H9 (cell line): ENCODE results near the gene PLB1. TPM values are rescaled to one million over a fixed set of nuclear protein-coding genes. Genes with fewer than 3 reads are reported as not detected.

Source experiments
- DNase-seq: peaks from one replicate; pipeline ENCODE4 v3.0.0-alpha.2; 2017
- H2AFZ ChIP-seq: one replicate; pipeline ENCODE4 v1.6.1; 2013; ENCODE audit warnings: mild to moderate bottlenecking, low read length, control low read depth, moderate library complexity
- H2AK5ac ChIP-seq: 2 replicates; pipeline ENCODE4 v1.6.1; 2013; ENCODE audit warnings: low read length, control low read depth, mixed read lengths; ENCODE audit not compliant: insufficient read length
- H2BK120ac ChIP-seq: one replicate; pipeline ENCODE4 v1.6.1; 2013; ENCODE audit warnings: low read depth, mild to moderate bottlenecking, low read length, control low read depth, inconsistent platforms; ENCODE audit not compliant: poor library complexity, severe bottlenecking
- H2BK12ac ChIP-seq: 2 replicates; pipeline ENCODE4 v1.6.1; 2013; ENCODE audit warnings: low read length, control low read depth, mixed read lengths, low read depth; ENCODE audit not compliant: insufficient read length
- H2BK15ac ChIP-seq: 2 replicates; pipeline ENCODE4 v1.6.1; 2013; ENCODE audit warnings: low read depth, low read length, control low read depth
- H2BK20ac ChIP-seq: one replicate; pipeline ENCODE4 v1.6.1; 2013; ENCODE audit warnings: low read depth, mild to moderate bottlenecking, low read length, control low read depth, inconsistent platforms; ENCODE audit not compliant: poor library complexity, severe bottlenecking
- H2BK5ac ChIP-seq: 2 replicates; pipeline ENCODE4 v1.6.1; 2013; ENCODE audit warnings: low read length, control low read depth, mixed read lengths; ENCODE audit not compliant: insufficient read length
- H3K14ac ChIP-seq: 2 replicates; pipeline ENCODE4 v1.6.1; 2013; ENCODE audit warnings: low read length, control low read depth; ENCODE audit not compliant: insufficient read depth
- H3K18ac ChIP-seq: 2 replicates; pipeline ENCODE4 v1.6.1; 2013; ENCODE audit warnings: low read depth, mild to moderate bottlenecking, mixed read lengths, low read length, control low read depth; ENCODE audit not compliant: insufficient read length
- H3K23ac ChIP-seq: 2 replicates; pipeline ENCODE4 v1.6.1; 2013; ENCODE audit warnings: low read length, control low read depth, mixed read lengths, low read depth; ENCODE audit not compliant: insufficient read length
- H3K23me2 ChIP-seq: 2 replicates; pipeline ENCODE4 v1.6.1; 2013; ENCODE audit warnings: low read depth, mild to moderate bottlenecking, mixed read lengths, low read length, control low read depth; ENCODE audit not compliant: insufficient read length, poor library complexity, severe bottlenecking
- H3K27ac ChIP-seq: 2 replicates; pipeline ENCODE4 v1.5.1; 2013; ENCODE audit warnings: low read length, control low read depth, mixed read lengths, low read depth; ENCODE audit not compliant: insufficient read length
- H3K27me3 ChIP-seq: 2 replicates; pipeline ENCODE4 v1.6.1; 2013; ENCODE audit warnings: low read length, control low read depth, inconsistent platforms; ENCODE audit not compliant: insufficient read depth
- H3K4ac ChIP-seq: 2 replicates; pipeline ENCODE4 v1.6.1; 2013; ENCODE audit warnings: low read depth, mild to moderate bottlenecking, control low read depth, inconsistent platforms, low read length, moderate library complexity
- H3K4me1 ChIP-seq: 2 replicates; pipeline ENCODE4 v1.6.1; 2013; ENCODE audit warnings: low read length, control low read depth, inconsistent platforms; ENCODE audit not compliant: insufficient read depth
- H3K4me2 ChIP-seq: 2 replicates; pipeline ENCODE4 v1.6.1; 2013; ENCODE audit warnings: low read length, control low read depth, mixed read lengths; ENCODE audit not compliant: insufficient read length, insufficient read depth
- H3K56ac ChIP-seq: 2 replicates; pipeline ENCODE4 v1.6.1; 2013; ENCODE audit warnings: low read depth, mild to moderate bottlenecking, mixed read lengths, low read length, control low read depth; ENCODE audit not compliant: insufficient read length
- H3K79me1 ChIP-seq: 2 replicates; pipeline ENCODE4 v1.6.1; 2013; ENCODE audit warnings: low read depth, mild to moderate bottlenecking, moderate library complexity, low read length, control low read depth, inconsistent platforms; ENCODE audit not compliant: insufficient read depth, poor library complexity, severe bottlenecking
- H3K79me2 ChIP-seq: 2 replicates; pipeline ENCODE4 v1.6.1; 2013; ENCODE audit warnings: low read length, control low read depth, inconsistent platforms; ENCODE audit not compliant: insufficient read depth
- H3K9ac ChIP-seq: 2 replicates; pipeline ENCODE4 v1.6.1; 2013; ENCODE audit warnings: low read length, control low read depth, mixed read lengths; ENCODE audit not compliant: insufficient read length; ENCODE audit errors: extremely low read depth
- H3K9me3 ChIP-seq: one replicate; pipeline ENCODE4 v1.6.1; 2013; ENCODE audit warnings: low read depth, low read length, inconsistent platforms; ENCODE audit not compliant: control insufficient read depth
- H3T11ph ChIP-seq: one replicate; pipeline ENCODE4 v1.6.1; 2013; ENCODE audit warnings: mild to moderate bottlenecking, low read length, control low read depth, inconsistent platforms
- H4K20me1 ChIP-seq: one replicate; pipeline ENCODE4 v1.6.1; 2013; ENCODE audit not compliant: control insufficient read depth, insufficient read length, insufficient read depth
- H4K5ac ChIP-seq: 2 replicates; pipeline ENCODE4 v1.6.1; 2013; ENCODE audit warnings: low read depth, mild to moderate bottlenecking, mixed read lengths, low read length, control low read depth; ENCODE audit not compliant: insufficient read length
- H4K8ac ChIP-seq: replicated peaks from 2 replicates; pipeline ENCODE4 v1.6.1; 2013; ENCODE audit warnings: low read length, control low read depth, mixed read lengths, low read depth; ENCODE audit not compliant: insufficient read length
- H4K91ac ChIP-seq: 2 replicates; pipeline ENCODE4 v1.6.1; 2013; ENCODE audit warnings: low read depth, mild to moderate bottlenecking, moderate library complexity, mixed read lengths, low read length, control low read depth; ENCODE audit not compliant: insufficient read length
- H3K27ac Mint-ChIP-seq, 3 experiments: 2 replicates in 2 of 3; 3 replicates in 1 of 3; pipeline ENCODE4 v1.8.0; 2020 to 2021; ENCODE audit warnings: mixed read lengths in 3 of 3, mild to moderate bottlenecking in 1 of 3, moderate library complexity in 1 of 3
- H3K27me3 Mint-ChIP-seq: 2 replicates; pipeline ENCODE4 v1.8.0; 2021; ENCODE audit warnings: low read depth, mild to moderate bottlenecking, moderate library complexity, mixed read lengths
- H3K36me3 Mint-ChIP-seq, 3 experiments: 2 replicates in 2 of 3; 3 replicates in 1 of 3; pipeline ENCODE4 v1.8.0; 2020 to 2021; ENCODE audit warnings: low read depth in 3 of 3, mixed read lengths in 3 of 3; ENCODE audit not compliant: insufficient read depth in 1 of 3
- H3K4me1 Mint-ChIP-seq, 2 experiments: 2 replicates each; pipeline ENCODE4 v1.8.0; 2020; ENCODE audit warnings: mixed read lengths in 2 of 2
- H3K4me3 Mint-ChIP-seq, 2 experiments: 2 replicates in 1 of 2; 3 replicates in 1 of 2; pipeline ENCODE4 v1.8.0; 2020 to 2021; ENCODE audit warnings: mild to moderate bottlenecking in 2 of 2, mixed read lengths in 2 of 2, moderate library complexity in 1 of 2
- H3K9me3 Mint-ChIP-seq, 2 experiments: 2 replicates in 1 of 2; 3 replicates in 1 of 2; pipeline ENCODE4 v1.8.0; 2020; ENCODE audit warnings: mild to moderate bottlenecking in 2 of 2, mixed read lengths in 2 of 2, moderate library complexity in 1 of 2
- CTCF ChIP-seq: fragments of 200-600 bp; sonication (generic); conservative IDR thresholded peaks from 3 replicates; pipeline ENCODE4 v1.8.0; 2021; ENCODE audit warnings: antibody characterized with exemption, mild to moderate bottlenecking
- WGBS: extraction: QIAGEN DNeasy Blood & Tissue Kit; methylation state at CpG from one replicate; pipeline ENCODE4 v1.1.7; 2013; ENCODE audit warnings: missing lambda C conversion rate, low lambda C conversion rate, mixed read lengths; ENCODE audit not compliant: insufficient read length; ENCODE audit errors: extremely low coverage; 5-methylcytosine and 5-hydroxymethylcytosine counted together
- total RNA-seq: library from RNA; stranded (reverse); gene quantifications from 2 replicates; pipeline ENCODE4 v1.2.1, GENCODE V29; 2021

The PLB1 gene
- total RNA-seq, 1 experiment from 2014 or later = not detected

GRCh38 chr2:28452534-28453081 is 43.3 kb upstream of the PLB1 start:
- H3K4ac ChIP-seq = no peak overlapping the region
- no peak overlapping the region for H2BK120ac ChIP-seq
- no peak overlapping the region for H3K27ac ChIP-seq
- no peak overlapping the region for H3K9ac ChIP-seq
- no peak overlapping the region for H3K23ac ChIP-seq
- H3K4me1 ChIP-seq = no peaks in the 10 kb centered on the region; the same call in 1 of the 2 replicates
- no peaks in the 10 kb centered on the region for H3K79me2 ChIP-seq
- no CpG with 5 or more reads among the region's 7 CpGs for WGBS
- H3K79me1 ChIP-seq = no peaks in the 10 kb centered on the region
- Mint-ChIP-seq H3K27me3 (no peaks in the 10 kb centered on the region; the same call in 1 of the 2 replicates), H3K4me1 (peaks cover 9 to 13% of the 10 kb centered on the region in 2 experiments), H3K27ac (no peak overlapping the region), H3K4me3 (no peak overlapping the region), H3K36me3 (no peaks in the 10 kb centered on the region), H3K9me3 (no peaks in the 10 kb centered on the region)
- H3K4me2 ChIP-seq = no peak overlapping the region
- H2AFZ ChIP-seq = no peak overlapping the region
- H4K8ac ChIP-seq = no peak overlapping the region
- no peak overlapping the region for H4K91ac ChIP-seq
- no peak overlapping the region for H2BK12ac ChIP-seq
- H2BK15ac ChIP-seq = no peak overlapping the region
- no peaks in the 10 kb centered on the region for H4K20me1 ChIP-seq
- no peak overlapping the region for H2BK5ac ChIP-seq
- H4K5ac ChIP-seq = no peak overlapping the region
- H3K23me2 ChIP-seq = no peaks in the 10 kb centered on the region
- H3K56ac ChIP-seq = no peak overlapping the region
- H3K18ac ChIP-seq = no peak overlapping the region
- peak; percentile 86 for DNase-seq
- no peaks in the 10 kb centered on the region for H3K27me3 ChIP-seq
- peak; percentile 94 for TF ChIP-seq CTCF
- no peaks in the 10 kb centered on the region for H3K9me3 ChIP-seq
- H3T11ph ChIP-seq = no peak overlapping the region
- H2BK20ac ChIP-seq = no peak overlapping the region
- H3K14ac ChIP-seq = no peak overlapping the region
- no peak overlapping the region for H2AK5ac ChIP-seq
